Hippocampal formation (tissue), 2 donors: ENCODE data around the gene C20orf173.
"Not testable (repeated sequence)": the region's sequence is repeated elsewhere in the genome, so short reads cannot be mapped to it uniquely, and the experiment has no call there.

ENCODE experiments used
- DNase-seq, 2 donors: peaks; one replicate each; lab custom pipeline; 2025; lab: John Stamatoyannopoulos, UW

C20orf173 gene, protein sequence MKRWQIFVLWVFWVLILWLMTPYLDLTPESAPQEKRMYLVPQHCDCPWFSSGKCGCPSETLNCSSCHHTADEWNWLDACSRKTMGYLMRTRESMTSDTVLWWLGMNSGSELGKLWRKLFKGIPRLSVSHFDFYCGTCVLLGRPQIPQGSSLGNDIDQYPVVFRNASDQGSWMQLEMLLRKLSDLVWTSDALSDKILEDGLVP

DNA sequence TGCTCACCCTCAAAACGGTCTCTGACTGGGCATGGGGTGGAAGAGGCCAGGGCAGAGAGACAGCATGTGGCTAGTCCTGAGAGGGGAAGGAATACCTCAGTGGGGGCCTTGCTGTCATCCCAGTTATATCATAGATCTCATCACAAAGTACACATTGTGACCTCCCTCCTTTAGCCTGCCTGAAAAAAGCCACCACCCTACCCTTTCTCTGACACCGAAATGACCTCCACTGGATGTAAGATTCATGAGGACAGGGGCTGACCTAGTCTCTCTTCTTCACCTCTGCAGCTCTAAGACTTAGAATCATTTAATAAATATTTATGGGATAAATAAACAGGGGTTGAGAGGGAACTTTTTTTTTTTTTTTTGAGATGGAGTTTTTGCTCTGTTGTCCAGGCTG, at the start of gene C20orf173:
Gene C20orf173 (minus strand): TSS at position 101 of the 400 bp plus-strand sequence. CDS start 279 bp downstream, outside the sequence.
- DNase-seq, result no peak

DNA sequence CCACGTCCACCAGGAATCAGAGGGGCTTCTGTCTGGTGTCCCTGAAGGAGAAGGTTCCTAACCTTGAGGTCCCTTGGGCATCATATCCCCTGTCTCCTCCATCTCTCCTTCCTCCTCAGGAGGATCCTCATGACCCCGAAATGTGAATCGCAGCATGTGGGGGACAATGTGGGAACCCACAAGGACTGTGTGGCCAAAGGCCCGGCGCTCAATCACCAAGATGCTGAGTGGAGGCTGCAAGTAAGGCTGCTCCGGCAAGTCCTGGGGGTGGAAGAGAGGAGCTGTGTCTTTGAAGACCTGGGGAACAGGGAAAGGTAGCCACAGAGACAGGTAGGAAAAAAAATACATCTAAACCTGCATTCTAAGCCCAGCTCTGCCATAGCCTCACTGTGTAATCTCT, 49.7 kb upstream of the C20orf173 start:
- no peak for DNase-seq

DNA sequence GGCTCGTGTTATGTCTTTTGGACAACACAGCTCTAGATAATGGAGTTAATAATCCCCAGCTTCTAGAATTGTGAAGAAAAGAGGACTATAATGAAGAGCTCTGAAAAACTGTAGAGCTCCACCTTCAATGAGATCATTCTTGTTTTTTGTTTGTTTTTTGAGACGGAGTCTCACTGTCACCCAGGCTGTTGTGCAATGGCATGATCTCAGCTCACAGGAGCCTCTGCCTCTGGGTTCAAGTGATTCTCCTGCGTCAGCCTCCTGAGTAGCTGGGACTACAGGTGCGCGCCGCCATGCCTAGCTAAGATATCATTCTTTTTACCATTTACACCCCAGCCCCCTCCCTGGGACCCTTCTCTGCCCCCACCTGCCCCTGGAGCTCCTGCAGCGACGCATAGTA, 49.0 kb upstream of the C20orf173 start:
- DNase-seq, result no peak

DNA sequence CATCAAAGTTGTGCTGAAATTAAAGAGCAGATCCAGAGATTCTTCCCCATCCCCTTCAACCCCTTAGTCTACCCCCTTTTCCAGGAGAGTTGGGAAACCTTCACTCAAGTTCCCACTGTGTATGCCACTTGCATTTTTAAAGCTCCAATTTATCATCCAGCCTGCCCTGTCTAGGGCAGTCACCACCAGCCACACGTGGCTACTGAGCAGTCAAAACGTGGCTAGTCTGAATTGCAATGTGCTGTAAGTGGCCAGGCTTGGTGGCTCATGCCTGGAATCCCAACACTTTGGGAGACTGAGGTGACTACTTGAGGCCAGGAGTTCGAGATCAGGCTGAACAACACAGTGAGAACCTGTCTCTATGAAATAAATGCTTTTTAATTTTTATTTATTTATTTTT, 47.4 kb upstream of the C20orf173 start:
- no peak for DNase-seq

DNA sequence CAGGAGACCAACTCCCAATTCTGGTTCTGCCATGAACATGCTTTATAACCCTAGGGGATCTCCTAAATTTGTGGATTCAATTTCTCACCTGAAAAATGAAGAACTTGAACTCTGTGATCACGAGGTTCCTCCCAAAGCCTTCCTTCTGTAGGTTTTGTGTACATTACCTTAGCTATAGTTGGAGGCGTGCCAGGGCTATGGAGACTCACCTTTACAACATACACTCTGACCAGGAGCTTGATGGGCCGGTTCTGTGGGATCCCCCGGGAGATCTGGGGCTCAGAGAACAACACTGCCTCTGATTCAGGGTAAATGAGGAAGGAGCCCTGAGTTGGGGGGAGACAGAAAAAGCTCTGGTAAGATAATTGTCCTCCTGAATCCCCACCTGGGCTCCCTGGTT, 46.5 kb upstream of the C20orf173 start:
- no peak for DNase-seq

DNA sequence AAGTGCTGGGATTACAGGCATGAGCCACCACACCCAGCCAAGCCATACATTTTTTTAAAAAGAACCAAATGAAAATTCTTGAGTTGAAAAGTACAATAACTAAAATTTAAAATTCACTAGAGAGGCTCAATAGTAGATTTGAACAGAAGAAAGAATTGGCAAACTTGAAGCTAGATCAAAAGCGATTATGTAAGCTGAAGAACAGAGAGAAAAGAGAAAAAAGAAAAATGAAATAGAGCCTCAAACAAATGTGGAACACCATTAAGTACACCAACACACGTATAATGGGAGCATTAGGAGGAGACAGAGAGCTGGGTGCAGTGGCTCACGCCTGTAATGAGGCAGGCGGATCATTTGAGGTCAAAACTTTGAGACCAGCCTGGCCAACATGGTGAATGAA, 43.4 kb upstream of the C20orf173 start:
- DNase-seq, result no peak

DNA sequence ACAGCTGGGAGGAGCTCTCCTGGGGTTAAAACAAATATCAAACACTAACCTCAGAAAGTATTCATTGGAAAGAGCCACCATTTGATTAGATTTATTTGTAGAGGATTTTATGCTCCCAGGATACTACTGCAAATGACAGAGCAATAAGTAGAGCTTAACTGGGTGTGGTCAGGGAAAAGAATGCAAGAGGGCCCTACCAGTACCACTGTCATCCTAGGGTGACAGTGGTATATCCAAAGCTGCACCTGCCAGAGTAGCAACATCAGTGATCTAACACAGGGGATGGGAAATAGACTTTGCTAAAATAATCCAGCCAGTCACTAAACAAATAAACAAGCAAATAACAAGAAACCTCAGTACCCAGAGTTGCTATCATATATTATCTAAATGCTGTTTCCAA, 42.1 kb upstream of the C20orf173 start:
- no peak for DNase-seq

DNA sequence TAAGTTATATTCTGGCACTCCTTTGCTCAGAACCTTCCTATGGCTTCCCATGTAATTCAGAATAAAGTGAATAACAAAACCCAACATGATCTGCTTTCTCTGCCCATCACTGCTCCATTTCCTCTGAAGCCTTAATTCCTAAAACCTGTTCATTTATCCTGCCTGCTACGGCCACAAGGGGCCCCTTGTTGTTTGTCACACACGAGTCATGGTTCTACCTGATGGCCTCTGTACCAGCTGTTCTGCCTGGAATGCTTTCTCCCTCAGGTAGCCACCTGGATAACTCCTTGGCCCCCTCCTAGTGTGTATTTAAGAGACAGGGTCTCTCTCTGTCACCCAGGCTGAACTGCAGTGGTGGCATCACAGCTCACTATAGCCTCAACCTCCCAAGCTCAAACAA, 39.2 kb upstream of the C20orf173 start:
- DNase-seq, result no peak

DNA sequence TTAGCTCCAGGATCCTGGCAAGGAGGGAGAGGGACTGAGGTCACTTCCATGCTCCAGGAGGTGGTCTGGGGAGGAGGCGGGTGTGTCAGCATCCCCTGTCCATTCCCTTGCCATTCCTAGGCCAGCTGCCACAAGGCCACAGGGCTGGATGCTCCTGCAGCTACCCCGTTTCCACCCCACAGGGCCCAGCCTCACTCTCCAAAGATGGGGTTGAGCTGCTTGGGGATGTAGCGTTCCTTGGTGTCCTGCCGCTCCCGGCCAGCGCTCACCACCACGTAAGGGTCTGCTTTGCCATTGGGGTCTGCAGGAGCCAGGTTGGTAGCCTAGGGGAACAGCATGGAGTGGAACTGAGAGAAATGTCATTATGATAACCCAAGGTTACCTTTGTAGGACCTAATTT, 35.5 kb upstream of the C20orf173 start:
- no peak for DNase-seq

DNA sequence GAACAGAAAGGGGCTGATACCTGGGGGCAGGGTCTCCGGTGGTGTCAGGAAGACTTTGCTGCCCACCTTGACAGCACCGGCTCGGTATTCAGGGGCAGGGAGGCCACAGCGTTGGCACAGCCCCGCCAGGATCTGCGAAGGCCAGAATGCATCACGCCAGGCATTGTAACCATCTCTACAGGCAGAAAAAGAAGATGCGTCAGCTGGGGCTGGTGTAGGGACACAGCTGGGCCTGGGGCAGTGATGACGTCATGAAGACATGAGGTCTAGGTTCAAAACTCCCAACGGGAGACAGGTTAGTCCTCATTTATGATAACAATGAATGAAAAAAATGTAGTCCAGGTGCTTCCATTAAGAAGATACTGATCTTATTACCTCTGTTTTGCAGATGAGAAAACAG, 34.4 kb upstream of the C20orf173 start:
- no peak for DNase-seq

DNA sequence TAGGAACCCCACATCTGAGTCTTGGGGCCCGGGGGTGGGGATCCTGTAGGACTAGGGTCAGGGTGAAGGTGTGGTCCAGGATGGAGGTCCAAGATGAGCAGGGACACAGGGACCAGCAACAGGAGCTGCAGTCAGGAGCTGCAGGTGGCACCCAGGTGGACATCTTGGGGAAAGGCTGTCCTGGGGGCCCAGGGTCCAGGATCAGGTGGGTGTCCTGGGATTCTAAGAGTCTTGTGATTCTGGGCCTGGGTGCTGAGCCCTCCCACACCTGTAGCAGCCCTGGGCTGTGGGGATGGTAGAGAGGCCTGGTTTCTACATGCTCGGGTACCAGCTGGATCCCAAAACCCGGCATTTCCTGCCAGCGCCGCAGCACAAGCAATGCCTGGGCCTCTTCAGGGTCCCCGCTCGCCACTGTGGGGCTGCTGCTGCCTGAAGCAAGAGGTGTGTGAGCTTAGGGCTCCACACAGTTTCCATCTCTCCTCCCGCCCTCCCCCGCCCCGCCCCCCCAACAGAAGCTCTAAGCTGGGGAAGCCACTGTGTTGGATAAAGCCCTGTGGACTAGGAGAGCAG, 33.2 kb upstream of the C20orf173 start:
- DNase-seq, result no peak

DNA sequence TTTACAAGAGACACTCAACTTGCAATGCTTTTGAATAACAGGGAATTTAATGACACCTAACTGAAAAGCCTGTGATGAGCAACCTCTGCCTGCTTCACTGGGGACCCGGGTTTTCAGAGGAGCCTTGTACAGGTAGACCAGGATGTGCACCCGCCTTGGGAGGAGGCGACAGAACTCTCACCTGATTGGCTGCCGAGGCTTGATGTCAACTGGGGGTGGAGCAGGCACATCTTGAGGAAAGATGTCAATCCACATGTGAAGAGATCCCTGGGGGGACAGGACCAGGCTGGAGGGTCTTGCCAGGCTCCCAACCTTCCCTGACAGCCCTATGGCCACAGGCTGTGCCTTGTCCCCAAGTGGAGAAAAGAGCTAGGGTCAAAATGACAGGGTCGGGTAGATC, 32.2 kb upstream of the C20orf173 start:
- DNase-seq, result no peak

DNA sequence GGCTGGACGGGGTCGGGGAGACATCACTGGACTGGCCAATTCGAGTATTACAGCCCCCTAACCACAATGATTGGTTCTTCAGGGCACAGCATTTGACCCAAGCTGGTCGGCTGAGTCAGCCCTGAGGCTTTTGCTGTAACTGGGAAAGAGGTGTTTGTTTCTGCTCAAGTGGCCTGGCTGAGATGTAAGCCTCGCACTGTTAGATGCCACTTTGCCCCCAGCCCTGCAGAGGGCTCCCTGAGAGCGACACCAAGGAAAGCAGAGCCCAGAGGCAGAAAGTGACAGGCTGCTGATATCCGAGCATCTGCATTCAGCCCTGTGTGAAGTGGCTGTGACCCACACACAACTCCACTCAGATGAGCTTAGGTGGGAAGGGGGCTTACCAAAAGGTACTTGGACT, 31.8 kb upstream of the C20orf173 start:
- peak in 1 of 2 donors; percentile 2 for DNase-seq

DNA sequence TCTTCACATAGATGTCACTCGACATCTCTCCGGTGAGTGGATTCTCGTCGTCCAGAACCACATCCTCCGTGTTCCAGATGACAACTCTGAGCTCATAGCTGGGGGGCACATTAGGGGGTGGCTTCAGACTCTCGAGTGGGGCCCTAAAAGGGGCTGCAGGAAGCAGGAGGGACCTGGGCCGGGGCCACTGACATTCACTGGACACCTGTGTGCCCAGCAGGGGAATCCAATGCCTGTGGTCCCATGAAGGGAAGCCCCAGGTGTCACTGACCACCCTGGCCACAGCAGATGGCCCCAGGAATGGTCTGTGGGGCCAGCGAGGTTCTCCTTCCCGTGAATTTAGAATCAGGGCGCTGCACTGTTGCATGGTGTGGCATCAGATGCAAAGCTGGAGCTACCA, 31.1 kb upstream of the C20orf173 start:
- no peak for DNase-seq

DNA sequence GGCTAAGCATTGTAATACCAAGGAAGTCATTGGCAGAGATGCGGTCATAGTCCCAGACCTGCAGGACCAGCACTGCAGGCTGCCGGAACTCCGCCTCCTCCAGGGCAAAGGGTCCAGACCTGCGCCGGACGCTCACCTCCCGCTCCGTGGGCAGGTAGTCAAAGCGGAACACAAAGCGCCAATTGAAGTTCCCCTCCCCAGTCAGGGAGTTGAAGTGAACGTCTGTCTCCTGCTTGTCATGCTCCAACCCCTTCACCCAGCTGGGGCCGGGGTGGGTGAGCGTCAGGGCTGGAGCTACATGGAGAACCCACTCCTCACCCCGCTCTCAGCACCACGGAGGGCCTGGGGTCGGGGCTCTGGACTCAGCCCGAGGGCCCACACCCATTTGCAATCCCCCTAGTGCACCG, 30.7 kb upstream of the C20orf173 start:
- no peak for DNase-seq

DNA sequence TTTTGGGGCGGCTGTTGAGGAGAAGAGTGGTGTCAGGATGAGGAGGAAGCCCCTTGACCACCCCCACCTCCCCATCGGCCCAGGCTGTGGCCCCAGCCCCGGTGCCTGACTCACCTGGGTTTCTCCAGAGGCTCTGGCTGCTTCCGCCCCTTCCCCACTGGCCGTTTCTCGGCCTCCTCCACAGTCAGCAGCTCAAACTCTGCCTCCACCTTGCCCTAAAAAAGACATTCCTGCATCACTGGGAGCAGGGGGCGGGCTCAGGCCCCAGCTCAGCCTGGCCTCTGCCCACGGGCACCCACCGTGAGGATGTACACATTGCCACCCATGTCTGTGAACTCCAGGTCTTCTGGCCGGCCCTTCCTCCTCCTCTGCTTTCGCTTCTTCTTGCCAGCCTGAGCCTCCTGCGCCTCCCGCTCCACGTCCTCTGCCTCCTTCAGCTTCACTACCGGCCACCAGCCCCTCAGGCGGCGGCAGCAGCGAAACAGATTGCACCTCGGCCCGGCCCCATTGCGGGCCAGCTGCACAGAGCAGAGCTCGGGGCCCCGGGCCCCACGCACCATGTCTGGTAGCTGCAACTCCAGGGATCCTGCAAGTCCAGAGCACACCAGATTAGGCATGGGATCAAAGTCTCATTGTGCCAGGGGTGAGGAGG, 29.7 kb upstream of the C20orf173 start:
- no peak for DNase-seq

DNA sequence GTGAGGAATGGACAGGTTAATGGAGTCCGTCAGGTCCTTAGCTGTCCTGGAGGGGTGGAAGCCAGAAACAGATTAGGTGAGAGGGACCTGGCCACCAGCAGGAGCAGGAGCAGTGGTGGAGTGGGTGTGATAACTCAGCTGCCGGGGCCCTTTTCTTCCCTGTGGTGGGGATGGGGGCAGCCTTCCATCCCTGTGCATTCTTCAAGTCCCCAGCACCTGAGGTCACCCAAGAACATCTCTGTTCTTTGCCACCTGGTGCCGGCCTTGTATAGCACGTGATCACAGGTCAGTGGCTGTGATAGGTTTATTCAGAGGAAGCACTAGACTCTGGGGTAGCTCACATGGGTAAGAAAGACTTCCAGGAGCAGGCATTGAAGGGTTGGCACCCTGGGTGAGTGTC, 29.0 kb upstream of the C20orf173 start:
- no peak for DNase-seq

DNA sequence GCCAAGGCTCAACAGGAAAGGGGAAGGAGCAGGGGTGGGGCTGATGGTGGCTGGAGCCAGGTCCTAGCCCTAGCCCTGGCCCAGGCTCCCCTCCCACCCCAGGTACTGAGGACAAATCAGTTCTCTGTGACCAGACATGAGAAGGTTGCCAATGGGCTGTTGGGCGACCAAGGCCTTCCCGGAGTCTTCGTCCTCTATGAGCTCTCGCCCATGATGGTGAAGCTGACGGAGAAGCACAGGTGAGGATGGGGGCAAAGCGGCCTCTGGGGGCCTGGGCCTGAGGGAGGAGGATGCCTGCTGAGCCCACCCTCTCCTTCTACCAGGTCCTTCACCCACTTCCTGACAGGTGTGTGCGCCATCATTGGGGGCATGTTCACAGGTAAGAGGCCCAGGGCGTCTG, 27.4 kb upstream of the C20orf173 start:
- no peak for DNase-seq

DNA sequence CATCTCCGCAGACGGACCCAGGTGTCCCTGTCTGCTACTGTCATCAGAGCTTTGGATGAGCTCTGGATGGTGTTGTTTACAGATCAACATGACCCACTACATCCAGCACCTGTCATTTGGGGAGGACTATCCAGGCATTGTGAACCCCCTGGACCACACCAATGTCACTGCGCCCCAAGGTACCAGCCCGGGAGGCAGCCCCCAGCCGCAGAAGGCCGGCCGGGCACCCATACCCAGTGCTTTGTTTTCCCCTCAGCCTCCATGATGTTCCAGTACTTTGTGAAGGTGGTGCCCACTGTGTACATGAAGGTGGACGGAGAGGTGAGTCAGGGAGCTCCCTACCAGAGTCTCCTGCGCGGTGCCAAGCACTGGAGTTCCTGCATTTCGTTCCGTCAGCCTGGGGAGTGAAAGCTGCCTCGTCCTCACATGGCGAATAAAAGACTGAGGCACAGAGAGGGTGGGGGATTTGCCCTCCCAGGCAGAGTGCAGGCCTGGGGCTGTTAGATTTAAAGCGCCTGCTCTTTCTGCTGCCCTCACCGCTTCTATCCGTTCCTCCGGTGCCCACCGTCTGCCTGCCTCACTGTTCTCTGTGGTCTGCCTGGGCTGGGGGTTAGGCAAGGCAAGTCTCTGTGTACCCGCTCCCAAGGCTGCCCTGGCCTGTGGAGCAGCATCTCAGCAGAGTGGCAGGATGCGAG, 26.6 kb upstream of the C20orf173 start:
- no peak for DNase-seq

DNA sequence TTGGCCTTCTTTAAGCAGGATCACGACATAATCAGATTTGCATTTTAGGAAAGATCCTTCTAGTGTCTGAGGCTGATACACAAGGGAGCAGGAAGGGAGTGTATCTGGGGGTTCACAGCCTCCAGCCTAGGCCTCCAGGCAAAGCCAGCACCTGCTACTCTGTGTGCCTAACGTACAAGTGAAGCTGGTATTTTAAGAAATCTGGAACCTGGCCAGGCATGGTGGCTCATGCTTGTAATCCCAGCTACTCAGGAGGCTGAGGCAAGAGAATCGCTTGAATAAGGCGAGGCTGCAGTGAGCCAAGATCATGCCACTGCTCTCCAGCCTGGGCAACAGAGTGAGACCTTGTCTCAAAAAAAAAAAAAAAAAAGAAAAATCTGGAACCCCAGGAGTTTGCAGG, 26.0 kb upstream of the C20orf173 start:
- DNase-seq, result not testable (repeated sequence)

DNA sequence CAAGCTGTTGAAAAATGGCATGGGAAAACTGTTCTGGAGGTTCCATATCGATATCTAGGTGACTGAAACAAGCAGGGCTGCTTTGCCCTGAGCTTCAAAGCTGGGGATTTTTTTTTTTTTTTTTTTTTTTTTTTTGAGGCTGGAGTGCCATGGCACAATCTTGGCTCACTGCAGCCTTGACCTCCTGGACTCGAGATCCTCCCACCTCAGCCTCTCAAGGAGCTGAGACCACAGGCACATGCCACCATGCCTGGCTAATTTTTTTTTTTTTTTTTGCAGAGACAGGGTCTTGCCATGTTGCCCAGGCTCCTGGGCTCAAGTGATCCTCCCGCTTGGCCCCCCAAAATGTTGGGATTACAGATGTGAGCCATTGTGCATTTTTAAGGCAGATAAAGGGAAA, 23.5 kb upstream of the C20orf173 start:
- no peak for DNase-seq

DNA sequence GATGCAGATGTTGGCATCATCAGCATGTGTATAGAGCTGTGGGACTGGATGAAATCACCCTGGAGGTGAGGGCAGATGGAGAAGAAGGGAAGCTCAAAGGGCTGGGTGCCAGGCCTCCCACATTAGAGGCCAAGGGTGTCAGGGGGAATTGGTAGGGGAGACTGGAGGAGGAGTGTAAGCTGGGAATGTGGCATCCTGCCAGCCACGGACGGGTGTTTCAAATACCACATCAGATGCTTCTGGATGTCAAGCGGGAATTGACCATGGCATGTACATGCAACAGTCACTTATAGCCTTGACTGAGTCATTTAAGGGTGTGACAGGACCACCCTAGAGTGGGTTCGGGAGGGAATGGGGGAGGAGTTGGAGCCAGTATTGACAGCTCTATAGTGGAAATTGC, 22.1 kb upstream of the C20orf173 start:
- no peak for DNase-seq

DNA sequence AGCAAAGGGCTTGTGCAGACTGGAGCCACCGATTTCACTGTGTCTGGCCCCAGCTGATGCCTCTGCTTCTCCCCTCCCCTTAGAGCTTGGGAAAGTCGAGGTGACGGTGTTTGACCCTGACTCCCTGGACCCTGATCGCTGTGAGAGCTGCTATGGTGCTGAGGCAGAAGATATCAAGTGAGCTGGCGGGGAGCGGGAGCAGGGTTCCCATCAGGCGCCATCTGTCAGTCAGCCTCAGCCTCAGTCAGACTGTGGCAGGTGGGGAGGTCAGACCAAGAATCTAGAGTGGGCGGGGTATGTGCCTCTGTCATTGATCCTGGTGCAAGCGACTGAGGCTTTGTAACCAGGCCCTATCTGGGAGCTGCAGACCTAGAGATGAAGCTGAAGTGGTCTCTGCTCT, 17.9 kb upstream of the C20orf173 start:
- DNase-seq, result no peak
